ENCODE data around the gene CNKSR1. TPM values are rescaled to one million over a fixed set of nuclear protein-coding genes. Genes with fewer than 3 reads are reported as not detected.

CNKSR1 gene
- total RNA-seq, 2 experiments from 2014 or later = 1.2 to 1.4 TPM

GRCh38 chr1:26218906-26219494 is 41.7 kb downstream of the CNKSR1 start:
- no peak for DNase-seq
- intact Hi-C loops (cut with micrococcal nuclease) = no loop called here
- no peak overlapping the region for H3K4me3 Mint-ChIP-seq
- H3K9me3 Mint-ChIP-seq = no peaks in the 10 kb centered on the region
- ChIA-PET CTCF (interaction anchor here (2.4 kb wide), 1 partner anchor 15 kb away, joined by 15 read pairs; the partner anchor contains the start of gene CEP85), POLR2A (no interaction called here)
- no peak for ATAC-seq
- H3K27me3 Mint-ChIP-seq = no peaks in the 10 kb centered on the region
- H3K36me3 Mint-ChIP-seq (ENCODE audit: low read depth) = no peaks in the 10 kb centered on the region
- H3K27ac Mint-ChIP-seq = no peak overlapping the region
- TF ChIP-seq CTCF (IDR thresholded peaks at IDR 0.05) = no peak
- no peaks in the 10 kb centered on the region for H3K4me1 Mint-ChIP-seq (ENCODE audit: low read depth)

GRCh38 chr1:26220199-26220912 is 43.1 kb downstream of the CNKSR1 start:
- Mint-ChIP-seq H3K27ac (no peak overlapping the region), H3K9me3 (no peaks in the 10 kb centered on the region), H3K27me3 (peaks cover 8% of the 10 kb centered on the region), H3K4me3 (no peak overlapping the region), H3K4me1 (ENCODE audit: low read depth) (no peaks in the 10 kb centered on the region), H3K36me3 (ENCODE audit: low read depth) (no peaks in the 10 kb centered on the region)
- intact Hi-C loops (cut with micrococcal nuclease) = no loop called here
- ChIA-PET POLR2A (no interaction called here), CTCF (interaction anchor here (0.9 to 2.4 kb wide), 3 partner anchors 14 to 197 kb away, joined by 3 to 15 read pairs (median 3); partner anchors contain the start of genes CEP85 and ZNF593)
- no peak for DNase-seq
- TF ChIP-seq CTCF (IDR thresholded peaks at IDR 0.05) = no peak
- no peak for ATAC-seq

- ChIA-PET POLR2A (interaction anchor here (0.6 to 1.0 kb wide), 2 partner anchors 18 to 95 kb away, joined by 3 to 6 read pairs; no protein-coding TSS in a partner anchor), CTCF (interaction anchor here (0.9 to 2.4 kb wide), 3 partner anchors 13 to 196 kb away, joined by 3 to 15 read pairs (median 3); partner anchors contain the start of genes CEP85 and ZNF593)
- no peak for TF ChIP-seq CTCF (IDR thresholded peaks at IDR 0.05)
- DNase-seq (no peak), ATAC-seq (no peak)
- no peak overlapping the region for H3K27ac Mint-ChIP-seq
- no peaks in the 10 kb centered on the region for H3K9me3 Mint-ChIP-seq
- H3K36me3 Mint-ChIP-seq (ENCODE audit: low read depth) = no peaks in the 10 kb centered on the region
- no peak overlapping the region for H3K4me3 Mint-ChIP-seq
- intact Hi-C loops (cut with micrococcal nuclease) = no loop called here
- H3K4me1 Mint-ChIP-seq (ENCODE audit: low read depth) = peaks cover 5% of the 10 kb centered on the region
- H3K27me3 Mint-ChIP-seq = peaks cover 14% of the 10 kb centered on the region
These were observed 43.8 kb downstream of the CNKSR1 start for GRCh38 chr1:26221094-26221493.

GRCh38 chr1:26224606-26225005 is 47.3 kb downstream of the CNKSR1 start:
- no peak for TF ChIP-seq CTCF (IDR thresholded peaks at IDR 0.05)
- peak overlapping the region; percentile 59 for H3K4me3 Mint-ChIP-seq
- no peaks in the 10 kb centered on the region for H3K36me3 Mint-ChIP-seq (ENCODE audit: low read depth)
- intact Hi-C loops (cut with micrococcal nuclease) = no loop called here
- H3K4me1 Mint-ChIP-seq (ENCODE audit: low read depth) = peaks cover 5% of the 10 kb centered on the region
- H3K27me3 Mint-ChIP-seq = peaks cover 21% of the 10 kb centered on the region
- H3K27ac Mint-ChIP-seq = no peak overlapping the region
- no peaks in the 10 kb centered on the region for H3K9me3 Mint-ChIP-seq
- ChIA-PET POLR2A (interaction anchor here (1.7 kb wide), 1 partner anchor 10 kb away, joined by 5 read pairs; the partner anchor contains the start of gene CEP85), CTCF (interaction anchor here (1.6 kb wide), 1 partner anchor 9 kb away, joined by 7 read pairs; the partner anchor contains the start of gene CEP85)
- ATAC-seq (no peak), DNase-seq (no peak)

All from activated CD8-positive, alpha-beta T cell treated with anti-CD3 and anti-CD28 coated beads for 36 hours (primary cell).